K562 (cell line): Measurements from ENCODE around the gene TCF3. TPM values are rescaled to one million over a fixed set of nuclear protein-coding genes. Genes with fewer than 3 reads are reported as not detected.

Source experiments
- ATAC-seq: fragments of 200-7000 bp; cut with Tn5 transposase; 3 replicates; pipeline ENCODE4 v1.9.1; 2020; ENCODE audit warnings: moderate library complexity
- BruUV-seq: library from RNA; stranded (reverse); fragments of 400-500 nt; replicated peaks from 2 replicates; lab custom pipeline; 2021; lab: Mats Ljungman, UMichigan
- CTCF ChIA-PET: fragments of 300-600 bp; formaldehyde crosslinking; extraction: SDS; loops from one replicate; lab custom pipeline; 2021; ENCODE audit warnings: low intra/inter-chr PET ratio; lab: Yijun Ruan, JAX
- POLR2A ChIA-PET: fragments of 300-600, 350-650 bp; sonication (Branson Sonifier 250); formaldehyde crosslinking; extraction: SDS; loops from one replicate; lab custom pipeline; 2021; ENCODE audit warnings: antibody characterized with exemption, inconsistent platforms; lab: Yijun Ruan, JAX
- DNase-seq, 4 experiments: peaks; one replicate each; pipeline versions ENCODE4 v3.0.0 to v3.0.0-alpha.2; 2011 to 2018; ENCODE audit warnings: low spot score in 3 of 4, mixed read lengths in 3 of 4; ENCODE audit errors: extremely low read depth in 1 of 4
- FAIRE-seq: peaks from 2 replicates; lab custom pipeline; 2011; peaks lifted over from hg19 to GRCh38; lab: Jason Lieb, UNC
- H2AFZ ChIP-seq: 2 replicates; pipeline ENCODE4 v1.6.0; 2011; ENCODE audit warnings: low read depth, low read length, control low read depth, inconsistent platforms
- H3K27ac ChIP-seq: fragments of 200-600 bp; 3 replicates; pipeline ENCODE4 v1.8.0; 2011; ENCODE audit warnings: low read depth, mild to moderate bottlenecking, control low read depth, inconsistent platforms, low read length, moderate library complexity, mixed read lengths; ENCODE audit errors: extremely low read depth
- H3K27me3 ChIP-seq, 2 experiments: fragments of 300-600 bp in 1 of 2; 2 replicates in 1 of 2; 3 replicates in 1 of 2; pipeline versions ENCODE4 v1.6.0 to v1.8.0; 2011; ENCODE audit warnings: inconsistent platforms in 2 of 2, low read length in 2 of 2, mild to moderate bottlenecking in 1 of 2, mixed read lengths in 1 of 2, moderate library complexity in 1 of 2; ENCODE audit not compliant: control insufficient read depth in 2 of 2, insufficient read depth in 2 of 2
- H3K36me3 ChIP-seq: fragments of 300-600 bp; 3 replicates; pipeline ENCODE4 v1.8.0; 2011; ENCODE audit warnings: mild to moderate bottlenecking, low read length, inconsistent platforms; ENCODE audit not compliant: control insufficient read depth, insufficient read depth
- H3K4me1 ChIP-seq, 2 experiments: fragments of 200-600 bp in 1 of 2; replicated peaks in 1 of 2; 2 replicates in 1 of 2; 3 replicates in 1 of 2; pipeline versions ENCODE4 v1.5.1 to v1.8.0; 2011; ENCODE audit warnings: inconsistent platforms in 2 of 2, low read length in 2 of 2, mild to moderate bottlenecking in 1 of 2, mixed read lengths in 1 of 2, moderate library complexity in 1 of 2; ENCODE audit not compliant: control insufficient read depth in 2 of 2, insufficient read depth in 2 of 2
- H3K4me2 ChIP-seq: 2 replicates; pipeline ENCODE4 v1.6.1; 2011; ENCODE audit warnings: low read length, control low read depth, inconsistent platforms, mixed read lengths; ENCODE audit not compliant: insufficient read depth
- H3K4me3 ChIP-seq: fragments of 200-600 bp; sonication (generic), shearing (Covaris generic); 2 replicates; pipeline ENCODE4 v1.5.1; 2016; ENCODE audit warnings: control low read depth, inconsistent platforms
- H3K79me2 ChIP-seq: fragments of 200-600 bp; 3 replicates; pipeline ENCODE4 v1.8.0; 2011; ENCODE audit warnings: low read length, inconsistent platforms; ENCODE audit not compliant: control insufficient read depth, insufficient read depth
- H3K9ac ChIP-seq, 2 experiments: 2 replicates each; pipeline versions ENCODE4 v1.6.0 to v1.6.1; 2011; ENCODE audit warnings: low read depth in 2 of 2, low read length in 2 of 2, control low read depth in 1 of 2, inconsistent platforms in 1 of 2, mild to moderate bottlenecking in 1 of 2, mixed read lengths in 1 of 2; ENCODE audit not compliant: insufficient read depth in 1 of 2
- H3K9me1 ChIP-seq: one replicate; pipeline ENCODE4 v1.6.0; 2011; ENCODE audit warnings: inconsistent platforms, mild to moderate bottlenecking, low read length, moderate library complexity; ENCODE audit not compliant: control insufficient read depth, insufficient read depth
- H3K9me3 ChIP-seq: replicated peaks from 2 replicates; pipeline ENCODE4 v1.5.1; 2011; ENCODE audit warnings: low read depth, low read length, inconsistent platforms; ENCODE audit not compliant: control insufficient read depth, insufficient read depth
- H4K20me1 ChIP-seq: replicated peaks from 2 replicates; pipeline ENCODE4 v1.6.1; 2011; ENCODE audit warnings: low read length, inconsistent platforms, mixed read lengths; ENCODE audit not compliant: control insufficient read depth, insufficient read depth
- POLR2H ChIP-seq: IDR thresholded peaks from 2 replicates; pipeline ENCODE4 v1.6.1; 2016; ENCODE audit warnings: missing genetic modification characterization, low read depth, mild to moderate bottlenecking, control low read depth, missing compliant biosample characterization, moderate library complexity
- ZBTB7A ChIP-seq: IDR thresholded peaks from 2 replicates; pipeline ENCODE4 v1.6.1; 2011; ENCODE audit warnings: low read depth, mild to moderate bottlenecking, low read length, moderate library complexity, borderline replicate concordance; ENCODE audit not compliant: control insufficient read depth
- ZNF384 ChIP-seq: IDR thresholded peaks from 2 replicates; pipeline ENCODE4 v1.6.1; 2012; ENCODE audit warnings: low read depth, low read length, improper control_type of control experiment
- WGBS: fragments of 100-300 bp; shearing (Covaris generic); methylation state at CpG from one replicate; pipeline ENCODE4 v1.1.6; 2016; ENCODE audit warnings: low coverage, mixed read lengths; ENCODE audit not compliant: insufficient coverage; ENCODE audit errors: missing lambda C conversion rate; 5-methylcytosine and 5-hydroxymethylcytosine counted together
- in situ Hi-C: fragments of 300-500 bp; cut with MboI; formaldehyde crosslinking; loops from 4 replicates; pipeline ENCODE4 v1.15.0; 2018; ENCODE audit warnings: inconsistent platforms, mixed read lengths
- intact Hi-C: fragments of 100-400 bp; cut with micrococcal nuclease; formaldehyde crosslinking; loops from 2 replicates; pipeline ENCODE4 v1.14.2; 2022
- polyA plus RNA-seq, 8 experiments: library from polyadenylated mRNA; depleted of rRNA in 4 of 8; stranded (reverse) in 5 of 8; unstranded in 3 of 8; fragments of >200 nt; fragmentation: Nextera tagmentation in 2 of 8; fragmentation: Illumina TruSeq in 1 of 8; extraction: Ambion mirVana in 2 of 8; extraction: Trizol in 1 of 8; gene quantifications; 2 replicates each; pipeline versions ENCODE4 v1.2.1 to v1.2.3, GENCODE V29; 2011 to 2014; ENCODE audit warnings: inconsistent platforms in 1 of 8, missing spikeins in 1 of 8
- total RNA-seq, 7 experiments: library from RNA; depleted of rRNA in 6 of 7; stranded (reverse); fragments of >200 nt in 6 of 7; fragmentation: Illumina TruSeq in 2 of 7; extraction: Trizol in 2 of 7; gene quantifications; 2 replicates each; pipeline versions ENCODE4 v1.2.1 to v1.2.3, GENCODE V29; 2011 to 2021; ENCODE audit warnings: low replicate concordance in 1 of 7

The TCF3 gene
- total and polyA plus RNA-seq, 9 of the 15 experiments (the other 6 are each of a cell fraction or from before 2014, with no cell fraction given) = 5.6 to 259 (median 84.0) TPM

DNA sequence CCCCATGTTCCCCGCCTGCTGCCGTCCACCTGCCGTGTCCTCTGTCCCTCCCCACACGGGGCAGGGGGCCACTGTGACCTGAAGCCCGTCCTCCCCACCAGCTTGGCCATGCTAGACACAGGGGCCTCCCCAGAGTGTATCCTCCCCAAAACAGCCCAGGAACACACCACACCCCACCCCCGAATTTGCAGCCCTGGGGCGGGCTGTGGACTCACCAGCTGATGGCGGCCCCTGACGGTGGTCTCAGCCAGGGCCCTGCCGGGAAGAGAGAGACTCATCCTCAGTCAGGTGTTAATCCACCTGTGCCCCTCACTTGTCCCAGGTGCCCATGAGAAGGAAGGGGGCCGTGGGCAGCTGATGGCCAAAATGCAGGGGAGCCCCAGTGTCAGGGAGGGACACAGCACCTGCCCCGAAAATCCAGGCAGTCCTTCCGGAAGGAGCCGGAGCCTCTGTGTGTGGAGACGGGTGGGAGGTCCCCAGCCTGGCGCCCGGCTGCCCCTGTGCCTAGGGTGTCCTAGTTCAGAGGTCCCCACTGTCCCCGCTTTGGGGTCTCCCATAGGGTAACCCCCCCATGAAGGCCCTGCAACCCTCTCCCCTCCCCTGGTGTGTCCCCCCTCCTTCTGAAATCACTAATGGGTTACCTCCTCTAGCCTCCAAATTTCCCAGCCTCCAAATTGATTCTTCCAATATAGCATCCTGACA is 39.3 kb upstream of the TCF3 start:
- Histone ChIP-seq H3K27ac (no peak overlapping the region), H3K79me2 (no peaks in the 10 kb centered on the region), H4K20me1 (no peaks in the 10 kb centered on the region), H3K4me3 (no peak overlapping the region), H3K27me3 (peaks cover 2 to 16% of the 10 kb centered on the region in 2 experiments; a peak in 2 of 5 replicates), H3K9me1 (no peaks in the 10 kb centered on the region), H3K9ac (peak overlapping the region in 1 of 2 experiments; percentile 83; a peak in 2 of 4 replicates), H3K4me2 (0 out of 2 replicates have a peak overlapping the region, but pooled peaks have one; percentile 73), H3K9me3 (peaks cover 12% of the 10 kb centered on the region), H2AFZ (peak overlapping the region; percentile 94; the same call in 1 of the 2 replicates), H3K4me1 (peaks cover 6 to 33% of the 10 kb centered on the region in 2 experiments; a peak in 4 of 5 replicates), H3K36me3 (no peaks in the 10 kb centered on the region)
- ATAC-seq (no peak; the same call in 2 of the 3 replicates), FAIRE-seq (no peak), DNase-seq (peak in 1 of 4 experiments; percentile 12)
- ChIA-PET POLR2A (interaction anchor here (0.9 to 1.0 kb wide), 2 partner anchors 9 to 12 kb away, joined by 3 to 5 read pairs; no protein-coding TSS in a partner anchor), CTCF (no interaction called here)
- BruUV-seq = no TSS peak
- in situ Hi-C loops = no loop called here
- intact Hi-C loops = no loop called here
- 0 out of 2 replicates have a peak, but pooled peaks have one; percentile 5 for TF ChIP-seq ZBTB7A
- TF ChIP-seq ZNF384 = no peak
- TF ChIP-seq POLR2H = no peak
- WGBS = 23% methylated on average over 17 of the region's 18 CpGs
